HepG2 (cell line): ENCODE measurements around the gene IL21R. TPM values are rescaled to one million over a fixed set of nuclear protein-coding genes. Genes with fewer than 3 reads are reported as not detected.
A peak's percentile ranks its signal among the peaks of the same experiment; 100 is the strongest.

ENCODE experiments used
- ATAC-seq: fragments of 200-7000 bp; cut with Tn5 transposase; 3 replicates; pipeline ENCODE4 v1.9.1; 2020; ENCODE audit warnings: mild to moderate bottlenecking, moderate library complexity
- BruUV-seq: library from RNA; stranded (reverse); fragments of 400-500 nt; replicated peaks from 2 replicates; lab custom pipeline; 2021; lab: Mats Ljungman, UMichigan
- CTCF ChIA-PET: fragments of 300-600 bp; formaldehyde crosslinking; extraction: SDS; loops from one replicate; lab custom pipeline; 2021; ENCODE audit warnings: low total read pairs, inconsistent platforms, low intra/inter-chr PET ratio; lab: Yijun Ruan, JAX
- POLR2A ChIA-PET: fragments of 350-600 bp; sonication (Branson Sonifier 250); formaldehyde crosslinking; loops from one replicate; lab custom pipeline; 2020; ENCODE audit warnings: antibody characterized with exemption, inconsistent platforms; lab: Yijun Ruan, JAX
- DNase-seq: peaks from one replicate; pipeline ENCODE4 v3.0.0-alpha.2; 2015; ENCODE audit warnings: low spot score
- FAIRE-seq: peaks from 3 replicates; lab custom pipeline; 2011; peaks lifted over from hg19 to GRCh38; lab: Jason Lieb, UNC
- H2AFZ ChIP-seq: one replicate; pipeline ENCODE4 v1.6.1; 2011; ENCODE audit warnings: low read length, inconsistent platforms
- H3K27ac ChIP-seq: fragments of 300-600 bp; 3 replicates; pipeline ENCODE4 v1.8.0; 2011; ENCODE audit warnings: mixed run types, mild to moderate bottlenecking, mixed read lengths, low read length, inconsistent platforms; ENCODE audit not compliant: insufficient read depth; ENCODE audit errors: extremely low read length
- H3K27me3 ChIP-seq, 2 experiments: fragments of 200-600 bp in 1 of 2; 2 replicates in 1 of 2; 3 replicates in 1 of 2; pipeline versions ENCODE4 v1.6.0 to v1.8.0; 2011; ENCODE audit warnings: low read length in 2 of 2, mild to moderate bottlenecking in 2 of 2, moderate library complexity in 2 of 2, inconsistent platforms in 1 of 2; ENCODE audit not compliant: insufficient read depth in 2 of 2, control insufficient read depth in 1 of 2
- H3K36me3 ChIP-seq, 2 experiments: fragments of 200-600 bp in 1 of 2; replicated peaks in 1 of 2; 2 replicates in 1 of 2; 3 replicates in 1 of 2; pipeline versions ENCODE4 v1.5.1 to v1.8.0; 2011; ENCODE audit warnings: low read length in 2 of 2, inconsistent platforms in 1 of 2; ENCODE audit not compliant: insufficient read depth in 2 of 2, control insufficient read depth in 1 of 2
- H3K4me1 ChIP-seq: 2 replicates; pipeline ENCODE4 v1.5.1; 2012; ENCODE audit warnings: low read length, inconsistent platforms; ENCODE audit not compliant: insufficient read depth
- H3K4me2 ChIP-seq: 2 replicates; pipeline ENCODE4 v1.6.0; 2011; ENCODE audit warnings: low read depth, low read length, inconsistent platforms
- H3K4me3 ChIP-seq, 3 experiments: fragments of 200-600 bp in 1 of 3; sonication (generic), shearing (Covaris generic) in 1 of 3; replicated peaks in 1 of 3; 2 replicates each; pipeline ENCODE4 v1.5.1; 2011 to 2016; ENCODE audit warnings: low read length in 3 of 3, inconsistent platforms in 2 of 3, low read depth in 2 of 3, mild to moderate bottlenecking in 2 of 3, control low read depth in 1 of 3, mixed read lengths in 1 of 3; ENCODE audit not compliant: insufficient read depth in 1 of 3
- H3K79me2 ChIP-seq: one replicate; pipeline ENCODE4 v1.6.1; 2011; ENCODE audit warnings: low read length, inconsistent platforms; ENCODE audit not compliant: insufficient read depth
- H3K9ac ChIP-seq: 2 replicates; pipeline ENCODE4 v1.6.0; 2011; ENCODE audit warnings: mild to moderate bottlenecking, low read depth, low read length, inconsistent platforms; ENCODE audit not compliant: insufficient read depth
- H3K9me3 ChIP-seq: 2 replicates; pipeline ENCODE4 v1.5.1; 2012; ENCODE audit warnings: mild to moderate bottlenecking, low read length
- H4K20me1 ChIP-seq: 2 replicates; pipeline ENCODE4 v1.6.0; 2011; ENCODE audit warnings: inconsistent platforms, mild to moderate bottlenecking, low read length, moderate library complexity; ENCODE audit not compliant: insufficient read depth
- ATF2 ChIP-seq: sonication (generic); formaldehyde crosslinking; IDR thresholded peaks from 2 replicates; pipeline ENCODE4 v1.4.0; 2020; ENCODE audit warnings: missing genetic modification reagents
- ATF5 ChIP-seq: sonication (generic); formaldehyde crosslinking; IDR thresholded peaks from 2 replicates; pipeline ENCODE4 v1.4.0; 2020; ENCODE audit warnings: mild to moderate bottlenecking, low read depth, missing genetic modification reagents
- MAFF ChIP-seq: IDR thresholded peaks from 2 replicates; pipeline ENCODE4 v1.6.1; 2011; ENCODE audit warnings: low read depth, low read length, improper control_type of control experiment
- MAFK ChIP-seq, 2 experiments: IDR thresholded peaks in 1 of 2; conservative IDR thresholded peaks in 1 of 2; 2 replicates each; pipeline ENCODE4 v1.6.1; 2011; ENCODE audit warnings: improper control_type of control experiment in 2 of 2, low read length in 2 of 2
- NFIC ChIP-seq: IDR thresholded peaks from 2 replicates; pipeline ENCODE4 v1.6.1; 2012; ENCODE audit warnings: mild to moderate bottlenecking, low read length, inconsistent platforms
- SNAI1 ChIP-seq: sonication (generic); formaldehyde crosslinking; IDR thresholded peaks from 2 replicates; pipeline ENCODE4 v1.5.0; 2020; ENCODE audit warnings: mild to moderate bottlenecking, missing genetic modification reagents, borderline replicate concordance
- ZNF253 ChIP-seq: sonication (generic); formaldehyde crosslinking; IDR thresholded peaks from 2 replicates; pipeline ENCODE4 v1.8.0; 2022; ENCODE audit warnings: mild to moderate bottlenecking, missing genetic modification reagents, borderline replicate concordance
- ZNF724P ChIP-seq: sonication (generic); formaldehyde crosslinking; IDR thresholded peaks from 2 replicates; pipeline ENCODE4 v1.8.0; 2022; ENCODE audit warnings: missing genetic modification reagents, borderline replicate concordance
- ZNF773 ChIP-seq: sonication (generic); formaldehyde crosslinking; IDR thresholded peaks from 2 replicates; pipeline ENCODE4 v1.4.0; 2020; ENCODE audit warnings: missing genetic modification reagents, borderline replicate concordance
- ZNF780A ChIP-seq: sonication (generic); formaldehyde crosslinking; IDR thresholded peaks from 2 replicates; pipeline ENCODE4 v1.8.0; 2022; ENCODE audit warnings: mild to moderate bottlenecking, missing genetic modification reagents, moderate library complexity
- WGBS: methylation state at CpG from one replicate; pipeline ENCODE4 v1.1.6; 2017; ENCODE audit warnings: low lambda C conversion rate; 5-methylcytosine and 5-hydroxymethylcytosine counted together
- in situ Hi-C: cut with HindIII; loops from 2 replicates; pipeline ENCODE4 v1.10.0; 2017; ENCODE audit warnings: low pct_unique_long_range_greater_than_20kb; ENCODE audit not compliant: extremely low pct_ligation_motif_present
- intact Hi-C: fragments of 100-400 bp; cut with micrococcal nuclease; formaldehyde crosslinking; loops from one replicate; pipeline ENCODE4 v1.10.0; 2022; ENCODE audit not compliant: unreplicated experiment
- polyA plus RNA-seq, 8 experiments: library from polyadenylated mRNA; depleted of rRNA in 3 of 8; stranded (reverse) in 7 of 8; unstranded in 1 of 8; fragments of >200 nt; fragmentation: Illumina TruSeq in 4 of 8; extraction: Trizol in 4 of 8; gene quantifications; 2 replicates each; pipeline versions ENCODE4 v1.2.1 to v1.2.3, GENCODE V29; 2011 to 2016; ENCODE audit warnings: low read depth in 4 of 8, missing spikeins in 1 of 8, mixed read lengths in 1 of 8; ENCODE audit not compliant: insufficient read depth in 1 of 8
- total RNA-seq, 5 experiments: library from RNA; depleted of rRNA; stranded (reverse); fragments of >200 nt; fragmentation: Illumina TruSeq; extraction: Trizol; gene quantifications; 2 replicates each; pipeline ENCODE4 v1.2.3, GENCODE V29; 2016; ENCODE audit warnings: low read depth in 1 of 5

The IL21R gene
- total and polyA plus RNA-seq, 2 of the 13 experiments (the other 11 are each of a cell fraction or from before 2014, with no cell fraction given): 0.49 to 0.64 TPM

- H3K4me1 ChIP-seq: no peaks in the 10 kb centered on the region
- no peaks in the 10 kb centered on the region for H4K20me1 ChIP-seq
- ATAC-seq (no peak), FAIRE-seq (no peak), DNase-seq (no peak)
- no peak overlapping the region for H3K4me2 ChIP-seq
- H3K36me3 ChIP-seq: peaks cover 74 to 96% of the 10 kb centered on the region in 2 experiments
- ChIA-PET CTCF (no interaction called here), POLR2A (no interaction called here)
- no peak overlapping the region for H2AFZ ChIP-seq
- H3K4me3 ChIP-seq: no peak overlapping the region
- H3K9ac ChIP-seq: no peak overlapping the region
- no peaks in the 10 kb centered on the region for H3K79me2 ChIP-seq
- no peak overlapping the region for H3K27ac ChIP-seq
- no peaks in the 10 kb centered on the region for H3K27me3 ChIP-seq
- intact Hi-C loops (no loop called here), in situ Hi-C loops (no loop called here)
- H3K9me3 ChIP-seq: no peaks in the 10 kb centered on the region
- 97% methylated on average over 8 of the region's 8 CpGs for WGBS
- no peak for TF ChIP-seq ATF2
- TF ChIP-seq ATF5 (CRISPR knock-in tag): no peak
- BruUV-seq: no TSS peak
These were observed 84.4 kb downstream of the IL21R start for GRCh38 chr16:27486344-27486743.

GRCh38 chr16:27486760-27487159 lies 84.8 kb downstream of the IL21R start:
- no peak for FAIRE-seq
- ATAC-seq: no peak
- POLR2A ChIA-PET: no interaction called here
- Histone ChIP-seq H3K4me3 (no peak overlapping the region), H2AFZ (no peak overlapping the region), H3K9me3 (no peaks in the 10 kb centered on the region), H3K4me2 (no peak overlapping the region), H3K9ac (no peak overlapping the region), H3K36me3 (peaks cover 74 to 96% of the 10 kb centered on the region in 2 experiments), H3K79me2 (no peaks in the 10 kb centered on the region), H3K27me3 (no peaks in the 10 kb centered on the region), H4K20me1 (no peaks in the 10 kb centered on the region), H3K4me1 (no peaks in the 10 kb centered on the region), H3K27ac (no peak overlapping the region)
- intact Hi-C loops: no loop called here
- TF ChIP-seq ZNF724P (CRISPR knock-in tag) (no peak), ZNF780A (no peak), NFIC (no peak), ZNF773 (CRISPR knock-in tag) (no peak), MAFK (conservative IDR thresholded peaks at IDR 0.05 in 1 of 2, IDR thresholded peaks at IDR 0.05 in 1 of 2; ENCODE audit: low read length in 2 of 2) (peak; percentile 44 to 64), MAFF (peak; percentile 28; the same call in 1 of the 2 replicates), ZNF253 (CRISPR knock-in tag) (no peak), SNAI1 (CRISPR knock-in tag) (no peak)
- CTCF ChIA-PET: no interaction called here
- BruUV-seq: no TSS peak
- DNase-seq: no peak
- in situ Hi-C loops: no loop called here
- 96% methylated on average over 3 of the region's 3 CpGs for WGBS
